CD4-positive, alpha-beta T cell treated with Interleukin-15 for 4 hours (primary cell): ENCODE measurements around the gene MMP25.

ENCODE experiments used
- DNase-seq: peaks from one replicate; pipeline ENCODE4 v3.0.0-alpha.2; 2020; ENCODE audit warnings: low spot score

Gene MMP25

DNA sequence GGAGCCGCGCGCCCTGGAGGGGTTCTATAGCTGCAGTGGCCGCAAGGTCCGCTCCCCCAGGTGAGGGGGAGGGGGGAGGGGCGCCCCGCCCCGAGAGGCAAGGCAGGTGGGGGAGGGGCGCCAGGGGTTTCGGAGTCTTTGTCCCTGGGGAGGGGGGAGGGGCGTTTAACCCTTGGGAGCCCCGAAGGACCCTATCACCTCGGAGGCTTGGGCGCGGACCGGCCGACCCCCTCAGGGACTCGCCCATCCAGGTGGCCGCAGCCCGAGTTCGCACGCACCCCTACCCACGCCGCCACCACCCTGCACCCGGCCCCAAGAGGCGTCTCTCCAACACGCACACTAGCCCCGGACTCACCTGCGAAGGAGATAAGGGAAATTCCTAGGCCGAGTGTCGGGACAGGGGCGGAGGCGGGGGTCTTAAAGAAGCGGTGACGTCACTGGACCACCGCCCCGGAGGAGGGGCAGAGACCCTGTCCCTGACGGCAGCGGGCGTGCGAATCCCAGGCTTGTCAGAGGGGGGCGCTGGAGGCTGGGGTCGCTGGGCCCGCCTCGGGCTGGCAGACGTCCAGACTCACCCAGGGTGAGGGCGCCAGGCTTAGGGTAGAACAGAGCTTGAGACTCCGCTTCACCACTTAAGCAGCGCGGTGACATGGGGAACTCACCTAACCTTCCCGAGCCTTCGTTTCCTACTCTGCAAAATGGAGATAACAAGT lies 28.4 kb upstream of the MMP25 start, which contains the start of gene CLDN6:
Gene CLDN6 (minus strand): TSS at position 390 of the 713 bp plus-strand sequence. CDS start 2,162 bp downstream, outside the sequence.
- no peak for DNase-seq

DNA sequence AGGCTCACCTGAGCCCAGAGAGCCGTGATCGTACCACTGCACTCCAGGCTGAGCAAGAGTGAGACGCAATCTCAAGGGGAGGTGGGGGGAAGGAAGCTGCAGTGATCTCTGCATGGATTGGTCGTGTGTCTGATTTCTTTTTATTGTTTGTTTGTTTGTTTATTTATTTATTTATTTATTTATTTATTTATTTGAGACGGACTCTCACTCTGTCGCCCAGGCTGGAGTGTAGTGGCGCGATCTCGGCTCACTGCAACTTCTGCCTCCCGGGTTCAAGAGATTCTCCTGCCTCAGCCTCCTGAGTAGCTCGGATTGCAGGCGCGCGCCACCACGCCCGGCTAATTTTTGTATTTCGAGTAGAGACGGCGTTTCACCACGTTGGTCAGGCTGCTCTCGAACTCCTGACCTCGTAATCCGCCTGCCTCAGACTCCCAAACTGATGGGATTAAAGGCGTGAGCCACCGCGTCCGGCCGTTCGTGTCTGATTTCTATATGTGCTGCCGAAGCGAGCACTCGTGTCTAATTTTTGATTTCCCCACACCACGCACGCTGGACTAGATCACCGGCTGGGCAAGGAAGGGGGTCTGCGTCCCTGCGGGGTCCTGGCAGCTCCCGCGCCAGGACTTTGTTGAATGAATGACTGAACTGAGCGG lies 26.6 kb upstream of the MMP25 start:
- DNase-seq, result no peak

DNA sequence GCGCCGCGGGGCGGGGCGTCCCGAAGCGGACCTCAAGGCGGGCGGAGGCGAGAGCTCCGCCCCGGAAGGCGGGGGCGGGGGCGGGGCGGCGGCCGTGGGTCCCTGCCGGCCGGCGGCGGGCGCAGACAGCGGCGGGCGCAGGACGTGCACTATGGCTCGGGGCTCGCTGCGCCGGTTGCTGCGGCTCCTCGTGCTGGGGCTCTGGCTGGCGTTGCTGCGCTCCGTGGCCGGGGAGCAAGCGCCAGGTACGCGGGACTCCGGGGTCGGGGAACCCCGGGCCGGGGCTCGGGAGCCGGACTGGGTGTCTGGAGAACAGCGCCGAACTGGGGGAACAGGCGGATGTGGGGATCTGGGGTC lies 26.1 kb upstream of the MMP25 start, which contains the start of gene TNFRSF12A:
Gene TNFRSF12A (plus strand): TSS at position 122 of the 357 bp plus-strand sequence. CDS start 30 bp downstream, at position 152.
- DNase-seq, result peak; percentile 65

DNA sequence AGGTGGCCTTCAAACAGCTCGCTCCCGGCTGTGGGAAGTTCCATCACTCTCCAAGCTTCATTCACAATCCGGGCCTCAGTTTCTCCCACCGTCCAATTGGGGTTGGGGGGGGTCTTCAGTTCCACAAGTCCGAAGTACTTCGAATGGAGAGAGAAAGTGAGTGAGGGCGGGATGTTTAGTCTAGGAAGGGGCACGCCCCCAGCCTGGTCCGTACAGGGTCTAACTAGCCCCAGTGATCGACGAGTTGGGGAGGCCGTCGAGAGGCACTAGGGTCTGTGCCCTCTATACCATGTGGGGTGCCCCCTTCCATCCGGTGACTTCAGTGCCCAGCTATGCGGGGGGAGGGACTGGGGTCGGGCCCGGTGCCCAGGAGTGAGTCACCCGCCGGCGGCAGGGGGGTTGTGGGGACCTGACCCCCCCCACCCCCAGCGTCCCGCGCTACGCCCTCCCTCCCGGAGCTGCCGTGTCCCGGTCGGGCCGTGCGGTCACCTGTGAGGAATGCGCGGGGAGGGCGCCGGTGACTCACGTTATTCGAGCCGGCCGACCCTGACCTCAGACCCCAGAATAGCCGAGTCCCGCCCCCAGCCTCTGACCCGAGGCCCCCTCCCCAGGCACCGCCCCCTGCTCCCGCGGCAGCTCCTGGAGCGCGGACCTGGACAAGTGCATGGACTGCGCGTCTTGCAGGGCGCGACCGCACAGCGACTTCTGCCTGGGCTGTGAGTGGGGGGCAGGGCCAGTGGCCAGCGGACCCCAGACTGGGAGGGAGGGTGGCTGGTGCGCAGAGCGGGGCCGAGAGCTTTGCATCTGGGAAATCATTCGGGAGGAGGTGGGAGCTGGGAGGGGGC lies 25.5 kb upstream of the MMP25 start:
- peak; percentile 78 for DNase-seq

DNA sequence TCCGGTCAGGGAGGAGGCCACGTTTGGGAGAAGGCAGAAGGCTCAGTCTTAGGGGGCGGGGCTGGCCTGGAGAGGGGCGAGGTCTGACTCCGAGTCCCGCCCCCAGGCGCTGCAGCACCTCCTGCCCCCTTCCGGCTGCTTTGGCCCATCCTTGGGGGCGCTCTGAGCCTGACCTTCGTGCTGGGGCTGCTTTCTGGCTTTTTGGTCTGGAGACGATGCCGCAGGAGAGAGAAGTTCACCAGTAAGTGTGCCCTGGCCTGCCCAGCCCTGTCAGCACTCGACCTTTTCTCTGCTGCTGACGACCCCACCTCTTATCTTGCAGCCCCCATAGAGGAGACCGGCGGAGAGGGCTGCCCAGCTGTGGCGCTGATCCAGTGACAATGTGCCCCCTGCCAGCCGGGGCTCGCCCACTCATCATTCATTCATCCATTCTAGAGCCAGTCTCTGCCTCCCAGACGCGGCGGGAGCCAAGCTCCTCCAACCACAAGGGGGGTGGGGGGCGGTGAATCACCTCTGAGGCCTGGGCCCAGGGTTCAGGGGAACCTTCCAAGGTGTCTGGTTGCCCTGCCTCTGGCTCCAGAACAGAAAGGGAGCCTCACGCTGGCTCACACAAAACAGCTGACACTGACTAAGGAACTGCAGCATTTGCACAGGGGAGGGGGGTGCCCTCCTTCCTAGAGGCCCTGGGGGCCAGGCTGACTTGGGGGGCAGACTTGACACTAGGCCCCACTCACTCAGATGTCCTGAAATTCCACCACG lies 24.7 kb upstream of the MMP25 start:
- peak; percentile 84 for DNase-seq

DNA sequence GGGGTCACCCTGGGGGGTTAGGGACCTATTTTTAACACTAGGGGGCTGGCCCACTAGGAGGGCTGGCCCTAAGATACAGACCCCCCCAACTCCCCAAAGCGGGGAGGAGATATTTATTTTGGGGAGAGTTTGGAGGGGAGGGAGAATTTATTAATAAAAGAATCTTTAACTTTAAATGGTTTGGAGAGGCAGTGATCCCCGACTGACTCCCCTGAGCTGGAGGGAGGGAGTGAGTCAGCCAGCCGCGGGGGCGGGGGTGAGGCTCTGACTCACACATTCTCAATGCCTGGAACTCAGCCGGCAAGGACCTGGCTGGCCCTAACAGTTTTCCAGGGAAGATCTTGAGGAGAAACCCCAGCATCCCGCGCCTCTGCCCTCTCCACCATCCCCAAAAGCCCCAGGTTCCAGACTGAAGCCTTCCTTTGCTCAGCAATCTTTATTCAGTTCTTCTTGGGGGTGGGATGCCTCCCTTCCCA lies 24.1 kb upstream of the MMP25 start:
- DNase-seq, result peak; percentile 86

DNA sequence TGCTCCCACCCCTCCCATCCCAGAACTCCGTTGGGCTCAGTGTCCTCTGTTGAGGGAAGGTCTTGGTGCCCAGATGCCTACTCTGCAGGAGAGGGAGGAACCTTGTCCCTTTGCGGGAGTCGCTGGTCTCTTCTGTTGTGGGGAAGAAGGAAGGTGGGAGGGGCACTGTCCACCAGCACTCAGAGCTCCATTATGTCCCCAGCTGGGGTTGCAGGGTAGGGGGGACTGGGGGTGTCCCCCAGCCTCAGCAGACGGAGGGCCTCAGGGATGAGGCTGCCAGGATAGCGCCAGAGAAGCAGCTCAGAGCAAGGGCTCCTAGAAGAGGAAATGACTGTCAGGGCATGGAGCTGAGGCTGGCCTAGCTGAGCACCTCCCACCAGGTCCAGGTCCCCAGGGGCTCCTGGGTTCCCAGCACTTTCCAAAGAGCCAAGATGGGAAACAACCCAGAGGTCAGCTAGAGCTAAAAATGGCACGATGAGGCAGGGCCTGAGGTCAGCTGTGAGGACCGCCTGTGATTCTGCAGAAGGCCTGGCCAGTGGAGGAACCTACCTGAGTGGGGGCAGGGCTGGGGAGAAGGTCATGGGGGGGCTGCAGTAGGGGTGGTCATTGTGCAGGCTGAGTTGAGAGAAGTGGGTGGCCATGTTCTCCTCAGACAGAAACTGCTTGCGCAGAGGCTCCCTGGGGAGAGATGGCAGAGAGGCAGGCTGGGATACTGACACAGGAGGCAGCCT lies 23.5 kb upstream of the MMP25 start:
- no peak for DNase-seq

DNA sequence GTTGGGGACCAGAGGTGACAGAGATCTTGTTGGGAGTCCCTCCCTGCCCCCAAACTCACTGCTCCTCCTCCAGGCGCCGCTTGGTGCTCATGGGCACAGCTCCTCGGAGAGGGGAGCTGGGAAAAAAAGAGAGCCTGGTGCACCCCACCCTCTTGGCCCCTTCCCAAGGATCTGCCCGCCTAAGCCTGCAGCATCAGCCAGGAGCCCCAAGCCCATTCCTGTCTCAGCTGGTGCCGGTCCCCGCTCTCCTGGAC lies 23.0 kb upstream of the MMP25 start:
- DNase-seq, result no peak

DNA sequence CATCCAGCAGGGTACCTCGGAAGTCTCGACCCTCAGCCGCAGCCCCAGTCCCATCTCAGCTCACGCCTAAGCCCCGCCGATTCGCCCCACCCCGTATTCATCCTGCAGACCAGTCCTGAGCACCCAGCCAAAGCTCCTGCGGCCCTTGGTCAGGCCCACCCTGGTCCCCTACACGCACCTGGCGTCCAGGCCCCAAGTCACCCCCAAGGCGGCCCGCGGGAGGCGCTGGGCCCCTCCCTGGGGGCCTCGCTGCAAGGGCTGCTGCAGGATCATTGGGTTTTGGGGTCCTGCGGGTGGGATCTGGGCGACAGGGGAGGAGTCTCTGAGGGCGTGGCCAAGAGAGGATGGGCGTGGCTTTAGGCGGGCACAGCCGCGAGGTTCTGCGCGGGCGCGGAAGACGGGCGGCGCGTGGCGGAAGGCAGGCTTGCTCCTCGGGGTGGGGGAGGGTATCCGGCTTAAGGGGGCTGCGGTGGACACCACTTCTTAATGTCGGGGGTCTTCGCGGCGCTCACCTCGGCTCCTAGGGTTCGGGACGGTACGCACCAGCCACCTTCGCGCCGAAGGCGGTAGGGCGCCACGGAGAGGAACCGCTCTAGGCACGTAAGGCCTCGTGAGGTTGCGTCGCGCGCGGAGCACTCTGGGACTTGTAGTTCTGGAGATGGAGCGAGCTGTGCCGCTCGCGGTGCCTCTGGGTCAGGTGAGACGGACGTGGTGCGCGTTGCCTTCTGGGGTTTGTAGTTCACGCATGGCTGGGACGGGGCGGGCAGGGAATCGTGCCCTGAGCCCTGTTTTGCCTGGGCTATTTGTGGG lies 22.5 kb upstream of the MMP25 start, which contains the start of the genes HCFC1R1 and THOC6:
Gene HCFC1R1 (minus strand): TSS at position 274 of the 810 bp plus-strand sequence. CDS start 1 bp downstream, at position 273.
Gene THOC6 (plus strand): TSS at position 367 of the 810 bp plus-strand sequence. CDS start 292 bp downstream, at position 659.
- peak; percentile 95 for DNase-seq

DNA sequence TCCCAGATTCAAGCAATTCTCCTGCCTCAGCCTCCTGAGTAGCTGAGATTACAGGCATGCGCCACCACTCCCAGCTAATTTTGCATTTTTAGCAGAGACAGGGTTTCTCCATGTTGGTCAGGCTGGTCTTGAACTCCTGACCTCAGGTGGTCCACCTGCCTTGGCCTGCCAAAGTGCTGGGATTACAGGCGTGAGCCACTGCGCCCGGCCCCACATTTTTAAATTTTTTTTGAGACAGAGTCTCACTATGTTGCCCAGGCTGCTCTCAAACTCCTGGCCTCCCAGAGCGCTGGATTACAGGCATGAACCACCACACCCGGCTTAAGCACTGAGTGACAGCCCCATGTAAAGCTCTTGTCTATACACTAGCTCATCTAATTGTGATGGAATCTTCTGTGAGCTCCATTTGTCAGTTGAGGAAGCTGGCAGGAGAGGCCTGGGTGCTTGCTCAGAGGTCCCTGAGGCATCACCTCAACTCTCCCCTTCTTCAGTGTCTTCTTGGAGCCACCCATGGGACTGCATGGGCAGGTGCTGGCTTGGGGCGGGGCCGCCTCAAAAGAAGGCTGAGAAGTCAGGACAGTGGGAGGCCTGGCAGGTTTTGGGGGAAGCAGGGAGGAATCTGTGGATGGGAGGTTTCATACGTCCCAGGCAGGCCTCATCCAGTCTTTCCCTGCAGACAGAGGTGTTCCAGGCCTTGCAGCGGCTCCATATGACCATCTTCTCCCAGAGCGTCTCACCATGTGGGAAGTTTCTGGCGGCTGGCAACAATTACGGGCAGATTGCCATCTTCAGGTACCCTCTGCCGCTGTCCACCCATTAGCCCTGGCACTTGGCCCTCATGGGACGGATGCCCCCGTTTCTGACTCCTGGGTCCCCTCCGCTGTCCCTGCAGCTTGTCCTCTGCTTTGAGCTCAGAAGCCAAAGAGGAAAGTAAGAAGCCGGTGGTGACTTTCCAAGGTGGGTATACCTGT lies 21.0 kb upstream of the MMP25 start:
- no peak for DNase-seq

DNA sequence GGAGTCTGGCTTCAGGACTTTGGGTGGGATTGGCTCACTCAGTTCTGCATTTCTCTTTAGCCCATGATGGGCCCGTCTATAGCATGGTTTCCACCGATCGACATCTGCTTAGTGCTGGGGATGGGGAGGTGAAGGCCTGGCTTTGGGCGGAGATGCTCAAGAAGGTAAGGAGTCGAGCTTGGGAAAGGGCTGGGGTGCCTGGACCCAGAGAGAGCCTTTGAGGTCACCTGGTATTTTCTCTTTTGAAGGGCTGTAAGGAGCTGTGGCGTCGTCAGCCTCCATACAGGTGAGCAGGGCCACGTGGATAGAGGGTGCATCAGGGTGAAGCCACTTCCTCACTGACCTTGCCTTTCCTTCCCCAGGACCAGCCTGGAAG lies 20.4 kb upstream of the MMP25 start:
- DNase-seq, result no peak

DNA sequence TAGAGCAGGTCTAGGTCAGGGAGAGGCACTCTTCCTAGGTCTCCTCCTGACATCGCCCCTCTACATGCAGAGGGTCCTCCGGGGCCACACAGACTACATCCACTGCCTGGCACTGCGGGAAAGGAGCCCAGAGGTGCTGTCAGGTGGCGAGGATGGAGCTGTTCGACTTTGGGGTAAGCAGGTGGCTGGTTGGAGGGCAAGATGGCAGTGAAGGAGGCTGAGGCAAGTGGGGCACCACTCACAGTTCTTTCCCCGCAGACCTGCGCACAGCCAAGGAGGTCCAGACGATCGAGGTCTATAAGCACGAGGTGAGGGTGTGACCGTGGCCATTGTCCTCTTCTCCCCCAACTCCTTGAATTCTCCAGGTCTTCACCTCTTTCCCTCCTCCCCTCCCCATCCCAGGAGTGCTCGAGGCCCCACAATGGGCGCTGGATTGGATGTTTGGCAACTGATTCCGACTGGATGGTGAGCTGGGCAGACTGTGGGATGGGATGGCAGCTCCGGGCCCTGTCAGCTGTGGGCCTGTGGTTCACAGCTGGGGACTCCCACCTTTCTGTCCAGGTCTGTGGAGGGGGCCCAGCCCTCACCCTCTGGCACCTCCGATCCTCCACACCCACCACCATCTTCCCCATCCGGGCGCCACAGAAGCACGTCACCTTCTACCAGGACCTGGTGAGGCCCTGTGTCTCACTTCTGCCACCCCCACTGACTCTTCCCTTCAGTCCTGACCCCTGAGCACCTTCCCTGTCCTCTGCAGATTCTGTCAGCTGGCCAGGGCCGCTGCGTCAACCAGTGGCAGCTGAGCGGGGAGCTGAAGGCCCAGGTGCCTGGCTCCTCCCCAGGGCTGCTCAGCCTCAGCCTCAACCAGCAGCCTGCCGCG lies 19.5 kb upstream of the MMP25 start:
- DNase-seq, result no peak

DNA sequence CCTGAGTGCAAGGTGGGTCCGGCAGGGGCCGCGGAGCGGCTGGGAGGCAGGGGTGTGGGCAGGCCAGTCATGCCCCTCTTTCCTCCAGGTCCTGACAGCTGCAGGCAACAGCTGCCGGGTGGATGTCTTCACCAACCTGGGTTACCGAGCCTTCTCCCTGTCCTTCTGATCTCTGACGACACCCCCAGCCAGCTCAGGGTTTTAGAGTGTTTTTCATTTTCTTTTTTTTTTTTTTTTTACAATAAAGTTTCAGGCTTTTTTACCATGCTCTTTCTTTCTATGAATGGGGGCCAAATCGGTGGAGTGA lies 18.9 kb upstream of the MMP25 start:
- no peak for DNase-seq

DNA sequence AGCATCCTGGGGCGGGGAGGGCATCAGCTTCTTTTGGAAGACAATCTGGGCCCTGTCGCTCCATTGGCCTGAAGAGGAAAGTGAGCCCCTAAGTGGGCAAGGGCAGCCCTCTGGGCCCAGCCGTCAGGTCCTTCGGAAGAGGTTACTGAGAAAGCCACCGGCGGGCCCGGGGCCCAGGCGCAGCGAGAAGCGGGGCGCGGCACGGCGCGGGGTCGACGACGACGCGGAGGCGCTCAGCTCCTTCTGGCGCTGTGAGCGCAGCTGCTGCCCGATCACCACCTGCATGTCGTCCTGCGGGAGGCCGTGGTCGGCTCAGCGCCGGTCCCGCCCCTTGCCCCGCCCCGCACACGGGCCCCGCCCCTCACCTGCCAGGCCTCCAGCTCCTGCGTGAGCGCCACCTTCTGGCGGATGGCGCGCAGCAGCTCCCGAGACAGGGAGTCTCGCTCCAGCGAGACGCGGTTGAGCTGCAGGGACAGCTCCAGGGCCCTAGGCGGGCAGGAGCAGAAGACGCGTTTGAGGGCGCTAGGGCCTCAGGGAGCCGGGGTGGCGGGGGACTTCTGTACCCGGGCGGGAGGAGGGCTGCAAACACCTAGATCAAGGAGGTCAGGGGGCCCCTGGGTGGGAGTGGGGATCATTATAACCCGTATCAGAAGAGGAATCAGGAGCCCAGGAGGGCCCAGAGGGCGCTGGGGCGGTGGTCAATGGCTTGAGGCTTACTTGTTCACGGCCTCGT lies 18.2 kb upstream of the MMP25 start:
- DNase-seq, result peak; percentile 88

DNA sequence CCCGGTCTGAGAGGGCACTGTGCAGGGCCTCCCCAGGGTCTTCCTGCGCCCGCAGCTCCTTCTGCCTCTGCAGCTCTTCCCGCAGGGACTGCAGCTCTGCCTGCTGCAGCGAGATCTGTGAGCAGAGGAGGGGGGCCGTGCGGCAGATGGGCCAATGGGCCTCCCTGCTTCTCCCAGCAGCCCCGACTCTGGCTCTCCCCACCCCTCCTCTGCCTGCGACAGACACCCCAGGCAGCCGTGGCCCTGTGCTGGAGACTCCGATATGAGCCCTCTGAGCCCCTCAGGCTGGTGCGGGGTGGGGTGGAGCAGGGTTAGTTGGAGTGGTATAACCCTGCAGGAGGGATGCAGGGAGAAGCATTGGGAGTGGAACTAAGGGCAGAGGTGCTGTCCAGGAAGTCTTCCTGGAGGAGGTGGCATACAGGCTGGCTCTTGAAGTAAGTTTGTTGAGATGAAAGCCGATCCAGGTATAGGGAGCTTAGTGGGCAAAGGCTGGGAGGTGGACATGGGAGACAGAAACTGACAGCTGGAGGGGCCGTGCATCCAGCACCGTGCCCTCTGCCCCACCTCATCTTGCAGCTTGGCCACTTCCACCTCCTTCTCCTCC lies 17.5 kb upstream of the MMP25 start:
- DNase-seq, result no peak

DNA sequence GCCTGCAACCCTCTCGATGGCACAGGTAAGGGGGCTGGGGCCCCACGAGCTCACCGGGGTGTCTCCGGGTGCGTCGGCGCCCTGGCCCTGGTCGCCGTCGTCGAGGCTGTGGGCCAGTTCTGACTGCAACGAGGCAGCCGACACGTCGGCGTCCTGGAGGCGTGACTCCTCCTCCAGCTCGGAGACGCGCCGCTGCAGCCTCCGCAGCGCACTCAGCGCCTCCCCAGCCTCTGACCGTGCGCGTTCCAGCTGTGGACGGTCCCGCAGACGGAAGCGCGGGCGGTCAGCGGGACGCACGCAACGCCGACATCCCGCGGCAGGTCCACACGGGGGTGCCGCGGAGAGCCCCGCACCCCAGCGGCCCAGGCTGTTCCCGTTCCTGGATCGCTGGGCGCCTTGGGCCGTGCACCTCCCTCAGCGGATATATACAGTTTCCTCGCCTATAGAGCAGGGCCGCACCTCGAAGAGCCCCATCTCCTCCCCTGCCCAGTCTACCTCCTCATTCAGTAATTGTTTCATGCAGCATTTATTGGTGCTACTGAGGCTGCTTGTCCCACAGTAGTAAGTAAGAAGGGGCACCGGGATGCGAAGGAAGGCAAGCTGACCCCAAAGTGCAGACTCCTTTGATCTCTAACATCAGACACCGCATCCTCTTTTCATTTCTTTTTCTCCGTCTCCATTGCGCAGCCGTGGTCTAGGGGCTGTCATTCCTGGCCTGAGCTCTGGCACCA lies 16.7 kb upstream of the MMP25 start:
- peak; percentile 30 for DNase-seq
